Right lobe of liver (tissue), 6 donors: ENCODE measurements around the gene EBLN2. TPM values are rescaled to one million over a fixed set of nuclear protein-coding genes. Genes with fewer than 3 reads are reported as not detected.
"Not testable (repeated sequence)": the region's sequence is repeated elsewhere in the genome, so short reads cannot be mapped to it uniquely, and the experiment has no call there.

Experiments
- ATAC-seq, 4 donors: fragments of 200-7000 bp; cut with Tn5 transposase; one replicate each; pipeline ENCODE4 v1.9.1; 2020; ENCODE audit warnings: mild to moderate bottlenecking in 4 of 4, moderate library complexity in 4 of 4
- DNase-seq, 3 donors: peaks; one replicate each; pipeline ENCODE4 v3.0.0-alpha.2; 2020
- H3K27ac ChIP-seq, 3 donors: fragments of 200-600 bp; one replicate each; pipeline ENCODE4 v1.8.0; 2022
- H3K27me3 ChIP-seq, 2 donors: fragments of 200-600 bp; one replicate each; pipeline ENCODE4 v1.8.0; 2022
- H3K36me3 ChIP-seq, 4 donors: fragments of 200-600 bp; sonication (generic) in 1 of 4; one replicate each; pipeline versions ENCODE4 v1.5.1 to v1.8.0; 2017 to 2022; ENCODE audit warnings: control low read depth in 1 of 4
- H3K4me1 ChIP-seq, 4 donors: fragments of 200-600 bp; sonication (generic) in 1 of 4; one replicate each; pipeline versions ENCODE4 v1.5.1 to v1.8.0; 2017 to 2022; ENCODE audit warnings: control low read depth in 1 of 4
- H3K4me3 ChIP-seq, 3 donors: fragments of 200-600 bp; one replicate each; pipeline ENCODE4 v1.8.0; 2022
- H3K9me3 ChIP-seq, 4 donors: fragments of 200-600 bp; sonication (generic) in 1 of 4; one replicate each; pipeline versions ENCODE4 v1.5.1 to v1.8.0; 2017 to 2022; ENCODE audit warnings: control low read depth in 1 of 4
- POLR2A ChIP-seq: fragments of 450-650 bp; IDR thresholded peaks from one replicate; pipeline ENCODE4 v1.6.1; 2017; ENCODE audit warnings: antibody characterized with exemption, mild to moderate bottlenecking
- WGBS: methylation state at CpG from one replicate; pipeline ENCODE4 v1.1.6; 2018; ENCODE audit warnings: low coverage, low lambda C conversion rate; ENCODE audit not compliant: insufficient coverage; ENCODE audit errors: missing lambda C conversion rate; 5-methylcytosine and 5-hydroxymethylcytosine counted together
- intact Hi-C, 2 donors: fragments of 100-400 bp; cut with DNase I; formaldehyde crosslinking; loops; one replicate each; pipeline versions ENCODE4 v1.11.2 to v1.14.1; 2022
- total RNA-seq, 6 experiments: library from RNA; depleted of rRNA in 2 of 6; stranded (reverse); fragments of >200 nt in 2 of 6; fragmentation: NEBNext Ultra II Directional in 3 of 6; extraction: Animal tissue kit (Norgen Biotek cat#: 25700) in 3 of 6; gene quantifications; one replicate each; pipeline versions ENCODE4 v1.1.0 to v1.2.4, GENCODE V29; 2016 to 2023
- TF ChIP-seq, protein P1 (sequence below), 4 donors: fragments of 200-600 bp in 3 of 4; fragments of 450-650 bp in 1 of 4; IDR thresholded peaks; one replicate each; pipeline versions ENCODE4 v1.5.1 to v1.8.0; 2016 to 2022; ENCODE audit warnings: antibody characterized with exemption in 4 of 4, mild to moderate bottlenecking in 2 of 4
- donor health status: DM: no; HTN: yes; CAD: no.
- donor health status: DM: no; HTN: no; CAD: no.
- donor health status: DM: no; HTN: no; CAD: no.
- donor health status: DM: no; HTN: yes; CAD: no.
- donor health status: DM: no; HTN: yes; CAD: no.

The EBLN2 gene
- total RNA-seq, 6 experiments from 2014 or later: 1.5 to 3.8 (median 1.7) TPM

DNA sequence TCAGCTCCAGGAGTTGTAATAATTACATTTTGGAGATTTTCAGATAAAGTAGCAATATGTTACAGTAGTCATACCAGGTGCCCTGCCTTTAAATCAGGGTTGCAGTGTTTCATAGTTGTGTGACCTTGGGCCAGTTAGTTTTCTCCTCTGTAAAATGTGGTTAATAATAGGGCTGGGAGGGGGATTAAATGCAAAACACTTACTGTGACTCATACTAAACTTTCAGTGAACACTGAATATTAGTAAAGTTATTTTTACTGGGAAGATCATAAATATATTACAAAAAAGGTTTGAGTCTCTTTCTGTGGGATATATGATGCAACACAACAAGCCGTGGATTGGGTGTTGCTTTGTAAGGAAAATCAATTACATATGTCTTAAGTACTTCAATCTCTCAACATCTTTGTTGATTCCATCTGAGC lies 1.1 kb upstream of the EBLN2 start:
- H3K9me3 ChIP-seq: no peaks in the 10 kb centered on the region
- intact Hi-C loops: loop anchor here in 1 of 2 donors (10.0 kb wide), 1 partner anchor 116 kb away; no protein-coding TSS in a partner anchor
- DNase-seq: no peak
- no peak for TF ChIP-seq POLR2A
- TF ChIP-seq, protein P1, sequence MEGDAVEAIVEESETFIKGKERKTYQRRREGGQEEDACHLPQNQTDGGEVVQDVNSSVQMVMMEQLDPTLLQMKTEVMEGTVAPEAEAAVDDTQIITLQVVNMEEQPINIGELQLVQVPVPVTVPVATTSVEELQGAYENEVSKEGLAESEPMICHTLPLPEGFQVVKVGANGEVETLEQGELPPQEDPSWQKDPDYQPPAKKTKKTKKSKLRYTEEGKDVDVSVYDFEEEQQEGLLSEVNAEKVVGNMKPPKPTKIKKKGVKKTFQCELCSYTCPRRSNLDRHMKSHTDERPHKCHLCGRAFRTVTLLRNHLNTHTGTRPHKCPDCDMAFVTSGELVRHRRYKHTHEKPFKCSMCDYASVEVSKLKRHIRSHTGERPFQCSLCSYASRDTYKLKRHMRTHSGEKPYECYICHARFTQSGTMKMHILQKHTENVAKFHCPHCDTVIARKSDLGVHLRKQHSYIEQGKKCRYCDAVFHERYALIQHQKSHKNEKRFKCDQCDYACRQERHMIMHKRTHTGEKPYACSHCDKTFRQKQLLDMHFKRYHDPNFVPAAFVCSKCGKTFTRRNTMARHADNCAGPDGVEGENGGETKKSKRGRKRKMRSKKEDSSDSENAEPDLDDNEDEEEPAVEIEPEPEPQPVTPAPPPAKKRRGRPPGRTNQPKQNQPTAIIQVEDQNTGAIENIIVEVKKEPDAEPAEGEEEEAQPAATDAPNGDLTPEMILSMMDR (IDR thresholded peaks at IDR 0.05): no peak
- no peaks in the 10 kb centered on the region for H3K27me3 ChIP-seq
- H3K36me3 ChIP-seq: peaks cover 0 to 41% (median 9%) of the 10 kb centered on the region in 4 donors
- WGBS: 60% methylated on average over 1 of the region's 1 CpG
- H3K4me3 ChIP-seq: no peak overlapping the region
- no peak overlapping the region for H3K27ac ChIP-seq
- no peak for ATAC-seq
- peaks cover 0 to 8% (median 0%) of the 10 kb centered on the region in 4 donors for H3K4me1 ChIP-seq

DNA sequence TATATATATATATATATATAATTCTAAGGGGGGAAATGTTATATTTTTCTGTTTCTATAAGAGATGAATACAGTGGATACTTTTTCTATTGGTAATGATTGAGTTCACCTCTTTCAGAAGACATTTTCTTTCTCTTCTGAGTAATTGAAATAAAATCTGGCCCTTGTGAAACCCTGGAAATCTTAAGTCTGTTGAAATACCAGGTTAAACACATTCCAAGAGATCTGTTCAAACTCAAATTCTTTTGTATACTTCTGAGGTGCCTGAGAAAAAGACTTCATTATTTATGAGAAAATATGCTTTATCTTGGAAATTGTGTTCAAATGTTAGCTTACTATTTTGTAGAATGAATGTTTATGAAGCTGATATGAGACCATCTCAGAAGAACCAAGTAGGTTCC lies 4.8 kb downstream of the EBLN2 start:
- not testable (repeated sequence) for H3K27me3 ChIP-seq, H3K4me1 ChIP-seq, H3K4me3 ChIP-seq, DNase-seq, H3K9me3 ChIP-seq, ATAC-seq, H3K27ac ChIP-seq
- intact Hi-C loops: loop anchor here in 1 of 2 donors (10.0 kb wide), 1 partner anchor 121 kb away; no protein-coding TSS in a partner anchor
- H3K36me3 ChIP-seq: peaks cover 0 to 59% (median 12%) of the 10 kb centered on the region in 4 donors

DNA sequence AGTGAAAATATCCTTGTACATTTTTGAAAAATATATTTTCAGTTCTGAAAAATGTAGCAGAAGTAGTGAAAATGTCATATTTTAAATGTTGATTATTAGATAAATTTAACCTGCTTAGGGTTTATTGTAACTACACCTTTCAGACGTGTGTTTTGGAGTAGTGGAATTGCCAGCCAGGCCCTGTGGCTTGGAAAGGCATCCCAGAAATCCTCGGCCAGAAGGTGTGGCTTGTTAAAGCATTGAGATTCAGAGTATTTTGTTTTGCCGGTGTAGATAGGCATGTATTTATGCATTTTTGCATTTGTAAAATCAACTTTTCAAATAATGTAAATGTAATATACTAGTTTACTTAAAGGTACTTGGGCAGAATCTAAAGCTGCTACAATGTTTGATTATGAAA lies 7.0 kb downstream of the EBLN2 start:
- H3K4me1 ChIP-seq: no peaks in the 10 kb centered on the region
- no peak overlapping the region for H3K27ac ChIP-seq
- WGBS: 88% methylated on average over 3 of the region's 3 CpGs
- peaks cover 0 to 40% (median 6%) of the 10 kb centered on the region in 4 donors for H3K36me3 ChIP-seq
- H3K4me3 ChIP-seq: no peak overlapping the region
- no peaks in the 10 kb centered on the region for H3K27me3 ChIP-seq
- ATAC-seq (no peak), DNase-seq (no peak)
- intact Hi-C loops: loop anchor here in 1 of 2 donors (10.0 kb wide), 1 partner anchor 124 kb away; no protein-coding TSS in a partner anchor
- H3K9me3 ChIP-seq: no peaks in the 10 kb centered on the region
- TF ChIP-seq, protein P1 (IDR thresholded peaks at IDR 0.05): no peak
- no peak for TF ChIP-seq POLR2A

DNA sequence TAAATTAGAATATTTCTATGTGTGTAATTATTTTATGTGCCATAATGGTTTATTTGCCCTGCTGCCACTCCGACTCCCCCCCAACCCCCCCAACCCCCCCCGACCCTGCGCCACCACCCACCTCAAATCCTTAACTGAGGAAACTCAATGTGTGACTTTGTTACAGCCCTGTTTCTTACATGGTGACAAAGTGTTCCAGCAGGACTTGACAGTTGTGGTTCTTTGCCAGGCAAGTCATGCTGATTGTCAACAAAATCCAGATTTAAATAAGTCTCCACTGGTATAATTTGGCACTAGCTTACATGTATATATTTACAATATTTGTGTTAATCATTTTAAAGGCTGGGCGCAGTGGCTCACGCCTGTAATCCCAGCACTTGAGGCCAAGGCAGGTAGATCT lies 7.7 kb downstream of the EBLN2 start:
- DNase-seq: no peak
- Histone ChIP-seq H3K4me1 (no peaks in the 10 kb centered on the region), H3K27me3 (no peaks in the 10 kb centered on the region), H3K27ac (no peak overlapping the region), H3K4me3 (no peak overlapping the region), H3K9me3 (no peaks in the 10 kb centered on the region), H3K36me3 (peaks cover 0 to 32% (median 6%) of the 10 kb centered on the region in 4 donors)
- intact Hi-C loops: loop anchor here in 1 of 2 donors (10.0 kb wide), 1 partner anchor 124 kb away; no protein-coding TSS in a partner anchor
- no peak for TF ChIP-seq POLR2A
- TF ChIP-seq, protein P1 (IDR thresholded peaks at IDR 0.05): no peak
- 91% methylated on average over 5 of the region's 5 CpGs for WGBS
- ATAC-seq: no peak

DNA sequence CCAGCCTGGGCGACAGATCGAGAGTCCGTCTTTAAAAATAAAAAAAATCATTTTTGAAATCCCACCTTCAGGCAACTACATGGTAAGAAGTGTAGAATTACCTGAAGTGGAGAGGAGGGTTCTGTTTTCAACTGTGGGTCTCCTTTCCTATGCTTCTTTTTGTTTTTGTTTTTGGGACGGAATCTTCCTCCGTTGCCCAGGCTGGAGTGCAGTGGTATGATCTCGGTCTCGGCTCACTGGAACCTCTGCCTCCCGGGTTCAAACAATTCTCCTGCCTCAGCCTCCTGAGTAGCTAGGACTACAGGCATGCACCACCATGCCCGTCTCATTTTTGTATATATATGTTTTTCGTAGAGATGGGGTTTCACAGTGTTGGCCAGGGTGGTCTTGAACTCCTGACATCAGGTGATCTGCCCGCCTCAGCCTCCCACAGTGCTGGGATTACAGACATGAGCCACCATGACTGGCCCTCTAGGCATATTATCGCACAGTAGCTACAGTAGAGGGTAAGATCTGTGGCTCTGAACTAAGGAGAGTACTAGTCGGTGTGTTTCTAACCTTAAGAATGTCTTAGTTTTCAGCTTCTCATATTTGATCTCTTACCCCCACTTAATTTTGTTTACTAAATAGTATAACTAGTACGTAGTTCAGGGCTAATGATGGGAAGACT lies 8.5 kb downstream of the EBLN2 start:
- intact Hi-C loops: loop anchor here (10.0 kb wide), 2 partner anchors 125 to 135 kb away; no protein-coding TSS in a partner anchor
- Histone ChIP-seq H3K4me3 (no peak overlapping the region), H3K9me3 (no peaks in the 10 kb centered on the region), H3K4me1 (no peaks in the 10 kb centered on the region), H3K27me3 (no peaks in the 10 kb centered on the region), H3K36me3 (peaks cover 0 to 27% (median 5%) of the 10 kb centered on the region in 4 donors), H3K27ac (no peak overlapping the region)
- TF ChIP-seq, protein P1 (IDR thresholded peaks at IDR 0.05): no peak
- no peak for TF ChIP-seq POLR2A
- WGBS: 86% methylated on average over 12 of the region's 14 CpGs
- no peak for DNase-seq
- ATAC-seq: no peak
